IPS-18c (cell line): ENCODE data around the gene NAT9.

Experiments used
- H3K4me3 ChIP-seq: 2 replicates; pipeline ENCODE4 v1.7.0; 2013; ENCODE audit warnings: low read depth, mild to moderate bottlenecking, low read length, moderate library complexity; ENCODE audit not compliant: insufficient read depth
- H3K9me3 ChIP-seq: one replicate; pipeline ENCODE4 v1.6.1; 2013; ENCODE audit warnings: mild to moderate bottlenecking, low read length, moderate library complexity; ENCODE audit not compliant: control insufficient read depth, insufficient read depth

NAT9 gene

DNA sequence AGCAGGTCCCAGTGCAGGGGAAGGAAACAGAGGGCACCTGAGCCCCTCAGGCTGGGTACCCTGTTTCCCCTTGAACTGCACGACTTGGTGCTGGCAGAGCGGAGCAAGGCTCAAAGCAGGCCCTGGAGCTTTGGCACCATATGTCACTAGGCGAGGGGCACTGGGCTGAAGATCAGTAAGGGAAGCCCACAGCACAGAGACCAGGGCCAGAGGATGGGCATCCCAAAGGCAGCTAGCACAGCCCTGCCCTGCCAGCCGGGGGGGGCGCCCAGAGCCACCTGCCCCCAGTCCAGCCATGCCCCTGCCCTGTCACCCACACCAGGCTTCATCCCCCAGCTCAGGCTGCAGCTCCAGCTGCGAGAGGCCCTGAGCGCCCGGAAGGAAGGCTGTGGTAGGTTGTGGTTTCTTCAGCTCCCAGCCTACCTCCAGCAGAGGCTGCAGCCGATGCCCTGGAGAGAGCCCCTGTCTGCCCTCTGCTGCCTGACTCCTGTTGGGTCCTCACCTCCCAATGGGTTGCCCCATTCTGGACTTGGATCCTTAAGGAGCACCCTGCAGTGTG is 16.8 kb downstream of the NAT9 start:
- H3K9me3 ChIP-seq = no peaks in the 10 kb centered on the region
- H3K4me3 ChIP-seq = peak overlapping the region; percentile 20; the same call in 1 of the 2 replicates

GRCh38 chr17:74758848-74759168 is 17.3 kb downstream of the NAT9 start:
- no peaks in the 10 kb centered on the region for H3K9me3 ChIP-seq
- H3K4me3 ChIP-seq = no peak overlapping the region

GRCh38 chr17:74757931-74758847 is 18.0 kb downstream of the NAT9 start:
- H3K9me3 ChIP-seq = no peaks in the 10 kb centered on the region

GRCh38 chr17:74757502-74757901 is 18.6 kb downstream of the NAT9 start:
- H3K9me3 ChIP-seq = no peaks in the 10 kb centered on the region
- no peak overlapping the region for H3K4me3 ChIP-seq

More at GRCh38 chr17:74757931-74758847, 18.0 kb downstream of the NAT9 start:
- no peak overlapping the region for H3K4me3 ChIP-seq

DNA sequence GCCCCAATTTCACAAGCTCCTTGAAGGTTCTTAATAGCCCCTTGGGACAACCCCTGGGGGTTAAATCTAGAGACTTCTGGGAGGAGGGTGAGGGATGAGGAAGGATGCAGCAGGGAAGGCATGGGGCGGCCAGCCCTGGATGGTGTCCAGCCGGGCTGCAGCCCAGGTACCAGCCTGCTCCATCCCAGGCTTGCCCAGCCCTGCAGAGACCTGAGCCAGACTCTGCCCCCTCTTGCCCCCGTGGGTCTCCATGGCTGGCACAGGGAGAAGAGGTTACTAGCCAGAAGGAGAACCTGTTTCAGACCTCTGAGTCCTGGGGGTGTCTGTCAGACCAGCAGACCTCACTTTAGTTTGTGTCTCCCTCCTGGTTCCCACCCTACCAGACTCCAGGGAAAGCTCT is 19.3 kb downstream of the NAT9 start:
- H3K4me3 ChIP-seq = no peak overlapping the region

GRCh38 chr17:74755533-74755932 is 20.6 kb downstream of the NAT9 start:
- H3K9me3 ChIP-seq = no peaks in the 10 kb centered on the region
- no peak overlapping the region for H3K4me3 ChIP-seq

More for the DNA sequence above, 19.3 kb downstream of the NAT9 start:
- H3K9me3 ChIP-seq = no peaks in the 10 kb centered on the region

- Histone ChIP-seq H3K9me3 (no peaks in the 10 kb centered on the region), H3K4me3 (no peak overlapping the region)
Measured at GRCh38 chr17:74754832-74755231, 21.3 kb downstream of the NAT9 start.

DNA sequence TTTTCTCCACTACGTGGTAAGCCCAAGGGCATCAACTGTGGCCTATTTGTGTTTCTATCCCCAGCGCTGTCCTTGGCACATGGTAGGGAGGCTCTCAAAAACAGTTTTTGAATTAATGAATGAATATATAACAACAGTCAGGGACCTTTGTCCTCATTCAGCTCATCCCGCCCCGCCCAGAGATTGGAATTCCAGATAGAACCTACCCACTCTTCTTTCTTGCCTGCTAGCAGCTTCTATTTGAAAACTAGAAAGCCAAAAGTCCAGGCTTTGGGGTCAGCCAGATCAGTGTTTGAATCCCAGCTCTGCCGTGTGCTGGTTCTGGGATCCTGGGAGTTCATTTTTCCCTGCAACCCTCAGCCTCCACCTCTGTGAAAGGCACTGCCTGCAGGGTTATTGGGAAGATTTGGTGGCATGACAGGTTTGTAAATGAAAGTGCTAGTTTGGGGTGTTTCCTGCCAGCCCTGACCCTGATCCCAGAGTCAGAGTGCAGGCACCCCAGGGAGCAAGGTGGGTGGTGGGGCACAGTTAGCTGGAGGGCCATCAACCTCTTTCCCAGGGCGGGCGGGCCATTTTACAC is 23.2 kb downstream of the NAT9 start:
- H3K9me3 ChIP-seq = no peaks in the 10 kb centered on the region
- no peak overlapping the region for H3K4me3 ChIP-seq

DNA sequence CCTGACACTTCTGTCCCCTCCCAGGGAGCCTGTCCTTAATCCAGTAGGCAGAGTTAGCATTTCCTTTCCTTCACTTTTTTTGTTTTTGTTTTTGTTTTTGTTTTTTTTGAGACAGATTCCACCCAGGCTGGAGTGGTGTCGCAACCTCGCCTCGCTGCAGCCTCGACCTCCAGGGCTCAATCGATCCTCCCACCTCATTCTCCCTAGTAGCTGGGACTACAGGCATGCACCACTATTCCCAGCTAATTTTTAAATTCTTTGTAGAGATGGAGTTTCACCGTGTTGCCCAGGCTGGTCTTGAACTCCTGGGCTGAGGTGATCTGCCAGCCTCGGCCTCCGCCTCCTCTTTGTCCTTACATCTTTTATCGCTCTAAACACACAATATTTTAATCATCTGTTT is 23.7 kb downstream of the NAT9 start:
- H3K4me3 ChIP-seq = no peak overlapping the region
- no peaks in the 10 kb centered on the region for H3K9me3 ChIP-seq

- Histone ChIP-seq H3K4me3 (peak overlapping the region; percentile 97), H3K9me3 (no peaks in the 10 kb centered on the region)
Measured at GRCh38 chr17:74750327-74751069, 25.6 kb downstream of the NAT9 start.

DNA sequence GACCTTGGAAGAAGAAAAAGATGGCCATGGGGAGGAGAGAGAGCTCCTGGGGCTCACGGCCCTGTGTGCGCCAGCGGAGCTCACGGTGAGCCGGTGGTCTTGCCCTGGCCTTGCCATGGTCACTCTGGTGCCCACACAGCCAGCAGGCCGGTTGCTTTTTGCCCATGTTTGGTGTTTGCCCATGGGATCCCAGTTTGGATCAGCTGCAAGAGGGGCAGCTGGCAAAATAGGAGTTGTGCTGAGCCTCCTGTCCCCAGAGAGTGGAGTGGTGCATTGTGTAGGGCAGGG is 26.2 kb downstream of the NAT9 start:
- H3K9me3 ChIP-seq = no peaks in the 10 kb centered on the region
- H3K4me3 ChIP-seq = peak overlapping the region; percentile 97

GRCh38 chr17:74749279-74750038 is 26.7 kb downstream of the NAT9 start:
- Histone ChIP-seq H3K4me3 (peak overlapping the region; percentile 97), H3K9me3 (no peaks in the 10 kb centered on the region)

DNA sequence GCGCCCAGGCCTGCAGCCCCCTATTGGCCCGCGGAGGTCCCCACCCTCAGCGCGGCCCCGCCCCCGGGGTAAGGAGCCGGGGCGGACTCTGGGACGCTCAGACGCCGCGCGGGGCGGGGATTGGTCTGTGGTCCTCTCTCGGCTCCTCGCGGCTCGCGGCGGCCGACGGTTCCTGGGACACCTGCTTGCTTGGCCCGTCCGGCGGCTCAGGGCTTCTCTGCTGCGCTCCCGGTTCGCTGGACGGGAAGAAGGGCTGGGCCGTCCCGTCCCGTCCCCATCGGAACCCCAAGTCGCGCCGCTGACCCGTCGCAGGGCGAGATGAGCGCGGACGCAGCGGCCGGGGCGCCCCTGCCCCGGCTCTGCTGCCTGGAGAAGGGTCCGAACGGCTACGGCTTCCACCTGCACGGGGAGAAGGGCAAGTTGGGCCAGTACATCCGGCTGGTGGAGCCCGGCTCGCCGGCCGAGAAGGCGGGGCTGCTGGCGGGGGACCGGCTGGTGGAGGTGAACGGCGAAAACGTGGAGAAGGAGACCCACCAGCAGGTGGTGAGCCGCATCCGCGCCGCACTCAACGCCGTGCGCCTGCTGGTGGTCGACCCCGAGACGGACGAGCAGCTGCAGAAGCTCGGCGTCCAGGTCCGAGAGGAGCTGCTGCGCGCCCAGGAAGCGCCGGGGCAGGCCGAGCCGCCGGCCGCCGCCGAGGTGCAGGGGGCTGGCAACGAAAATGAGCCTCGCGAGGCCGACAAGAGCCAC is 27.4 kb downstream of the NAT9 start, which contains the start of gene NHERF1:
Gene NHERF1 (plus strand): TSS at position 100 of the 750 bp plus-strand sequence. CDS start 219 bp downstream, at position 319.
- peak within 1 kb of the TSS; percentile 97 for H3K4me3 ChIP-seq
- no peaks in the 10 kb centered on the region for H3K9me3 ChIP-seq

GRCh38 chr17:74748279-74748528 is 27.9 kb downstream of the NAT9 start:
- H3K4me3 ChIP-seq = no peak overlapping the region; the same call in 1 of the 2 replicates

GRCh38 chr17:74746922-74747321 is 29.2 kb downstream of the NAT9 start:
- no peak overlapping the region for H3K4me3 ChIP-seq
- H3K9me3 ChIP-seq = no peaks in the 10 kb centered on the region

More at GRCh38 chr17:74748279-74748528, 27.9 kb downstream of the NAT9 start:
- H3K9me3 ChIP-seq = no peaks in the 10 kb centered on the region

- no peak overlapping the region for H3K4me3 ChIP-seq
- no peaks in the 10 kb centered on the region for H3K9me3 ChIP-seq
Measured at GRCh38 chr17:74746376-74746775, 29.8 kb downstream of the NAT9 start.
